SK-N-SH treated with all-trans-retinoic acid at 6 μM for 48 hours (cell line): ENCODE measurements around the gene WEE2.

Source experiments
- ATAC-seq: fragments of 200-7000 bp; cut with Tn5 transposase; 3 replicates; pipeline ENCODE4 v1.9.1; 2020; ENCODE audit warnings: mild to moderate bottlenecking, moderate library complexity
- ARNTL ChIP-seq: fragments of 450-650 bp; formaldehyde crosslinking; IDR thresholded peaks from 2 replicates; pipeline ENCODE4 v1.5.0; 2020; ENCODE audit warnings: low read depth, mild to moderate bottlenecking, moderate library complexity, borderline replicate concordance
- BACH2 ChIP-seq: fragments of 250-450 bp; sonication (Bioruptor Pico); IDR thresholded peaks from 2 replicates; pipeline ENCODE4 v1.9.0; 2021; ENCODE audit warnings: mild to moderate bottlenecking, borderline replicate concordance
- CSDC2 ChIP-seq: fragments of 250-450 bp; sonication (Bioruptor Pico); IDR thresholded peaks from 2 replicates; pipeline ENCODE4 v1.5.0; 2020; ENCODE audit warnings: mild to moderate bottlenecking, moderate library complexity
- ESRRG ChIP-seq: fragments of 250-450 bp; sonication (Bioruptor Pico); IDR thresholded peaks from 2 replicates; pipeline ENCODE4 v1.6.1; 2021; ENCODE audit warnings: mild to moderate bottlenecking
- GLIS3 ChIP-seq: fragments of 250-450 bp; sonication (Bioruptor Pico); IDR thresholded peaks from 2 replicates; pipeline ENCODE4 v1.5.0; 2020; ENCODE audit warnings: mild to moderate bottlenecking, moderate library complexity
- ISL1 ChIP-seq: fragments of 250-450 bp; sonication (Bioruptor Pico); IDR thresholded peaks from 2 replicates; pipeline ENCODE4 v2.1.2; 2022; ENCODE audit warnings: mild to moderate bottlenecking, moderate library complexity
- PPARA ChIP-seq: fragments of 250-450 bp; sonication (Bioruptor Pico); IDR thresholded peaks from 2 replicates; pipeline ENCODE4 v1.5.0; 2020; ENCODE audit warnings: mild to moderate bottlenecking, borderline replicate concordance
- RARB ChIP-seq: fragments of 250-450 bp; sonication (Bioruptor Pico); IDR thresholded peaks from 2 replicates; pipeline ENCODE4 v1.8.0; 2021; ENCODE audit warnings: mild to moderate bottlenecking, moderate library complexity
- TCF4 ChIP-seq: fragments of 250-450 bp; sonication (Bioruptor Pico); IDR thresholded peaks from 2 replicates; pipeline ENCODE4 v1.8.0; 2021; ENCODE audit warnings: mild to moderate bottlenecking, moderate library complexity, borderline replicate concordance
- TOX ChIP-seq: fragments of 250-450 bp; sonication (Bioruptor Pico); IDR thresholded peaks from 2 replicates; pipeline ENCODE4 v1.8.0; 2021; ENCODE audit warnings: mild to moderate bottlenecking, moderate library complexity, borderline replicate concordance
- ZC3H10 ChIP-seq: fragments of 250-450 bp; sonication (Bioruptor Pico); IDR thresholded peaks from 2 replicates; pipeline ENCODE4 v1.5.1; 2021; ENCODE audit warnings: mild to moderate bottlenecking, moderate library complexity
- ZFP3 ChIP-seq: fragments of 250-450 bp; sonication (Bioruptor Pico); IDR thresholded peaks from 2 replicates; pipeline ENCODE4 v1.5.0; 2020; ENCODE audit warnings: mild to moderate bottlenecking, moderate library complexity
- ZFP30 ChIP-seq: fragments of 450-650 bp; formaldehyde crosslinking; IDR thresholded peaks from 2 replicates; pipeline ENCODE4 v1.5.0; 2022; ENCODE audit warnings: mild to moderate bottlenecking, moderate library complexity
- ZNF565 ChIP-seq: fragments of 450-650 bp; formaldehyde crosslinking; conservative IDR thresholded peaks from 2 replicates; pipeline ENCODE4 v1.5.0; 2020; ENCODE audit warnings: low read depth, mild to moderate bottlenecking, moderate library complexity
- ZNF70 ChIP-seq: fragments of 450-650 bp; formaldehyde crosslinking; IDR thresholded peaks from 2 replicates; pipeline ENCODE4 v1.5.0; 2020; ENCODE audit warnings: mild to moderate bottlenecking, moderate library complexity
- ZNF8 ChIP-seq: fragments of 450-650 bp; formaldehyde crosslinking; IDR thresholded peaks from 2 replicates; pipeline ENCODE4 v1.5.0; 2020; ENCODE audit warnings: mild to moderate bottlenecking, moderate library complexity
- TF ChIP-seq, protein P1 (sequence below): fragments of 250-450 bp; sonication (Bioruptor Pico); IDR thresholded peaks from 2 replicates; pipeline ENCODE4 v1.5.1; 2020; ENCODE audit warnings: low read depth, mild to moderate bottlenecking, moderate library complexity
- TF ChIP-seq, protein P2 (sequence below): fragments of 250-450 bp; sonication (Bioruptor Pico); IDR thresholded peaks from 2 replicates; pipeline ENCODE4 v1.5.1; 2021; ENCODE audit warnings: mild to moderate bottlenecking, moderate library complexity
- TF ChIP-seq, protein P3 (sequence below): fragments of 250-450 bp; sonication (Bioruptor Pico); IDR thresholded peaks from 2 replicates; pipeline ENCODE4 v1.5.0; 2020; ENCODE audit warnings: mild to moderate bottlenecking, moderate library complexity
- TF ChIP-seq, protein P4 (sequence below): fragments of 250-450 bp; sonication (Bioruptor Pico); IDR thresholded peaks from 2 replicates; pipeline ENCODE4 v1.8.0; 2020; ENCODE audit warnings: mild to moderate bottlenecking, moderate library complexity, borderline replicate concordance

WEE2 gene

DNA sequence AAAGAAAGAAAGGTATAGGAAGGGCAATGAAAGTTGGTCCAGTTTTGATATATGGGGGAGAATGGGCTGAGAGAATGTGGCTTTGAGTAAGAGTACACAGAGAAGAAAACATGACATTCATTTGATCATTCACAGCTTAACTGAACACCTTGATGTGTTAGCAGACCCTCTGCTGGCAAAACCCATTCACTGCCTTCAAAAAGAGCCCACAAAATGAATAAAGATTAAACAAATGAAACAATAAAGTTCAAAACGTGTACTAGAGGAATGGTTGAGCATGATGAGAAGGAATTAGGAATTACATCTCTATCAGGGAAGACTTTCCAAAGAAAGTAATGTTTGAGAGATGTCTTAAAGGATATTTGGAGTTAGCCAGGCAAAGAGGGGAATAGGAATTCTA is 2.1 kb downstream of the WEE2 start:
- TF ChIP-seq GLIS3 (no peak), BACH2 (CRISPR knock-in tag) (no peak), TOX (CRISPR knock-in tag) (no peak), TCF4 (CRISPR knock-in tag) (no peak), ZNF565 (CRISPR knock-in tag) (no peak), ESRRG (CRISPR knock-in tag) (no peak)
- TF ChIP-seq, protein P1, sequence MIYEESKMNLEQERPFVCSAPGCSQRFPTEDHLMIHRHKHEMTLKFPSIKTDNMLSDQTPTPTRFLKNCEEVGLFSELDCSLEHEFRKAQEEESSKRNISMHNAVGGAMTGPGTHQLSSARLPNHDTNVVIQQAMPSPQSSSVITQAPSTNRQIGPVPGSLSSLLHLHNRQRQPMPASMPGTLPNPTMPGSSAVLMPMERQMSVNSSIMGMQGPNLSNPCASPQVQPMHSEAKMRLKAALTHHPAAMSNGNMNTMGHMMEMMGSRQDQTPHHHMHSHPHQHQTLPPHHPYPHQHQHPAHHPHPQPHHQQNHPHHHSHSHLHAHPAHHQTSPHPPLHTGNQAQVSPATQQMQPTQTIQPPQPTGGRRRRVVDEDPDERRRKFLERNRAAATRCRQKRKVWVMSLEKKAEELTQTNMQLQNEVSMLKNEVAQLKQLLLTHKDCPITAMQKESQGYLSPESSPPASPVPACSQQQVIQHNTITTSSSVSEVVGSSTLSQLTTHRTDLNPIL (CRISPR knock-in tag) = no peak
- TF ChIP-seq, protein P2, sequence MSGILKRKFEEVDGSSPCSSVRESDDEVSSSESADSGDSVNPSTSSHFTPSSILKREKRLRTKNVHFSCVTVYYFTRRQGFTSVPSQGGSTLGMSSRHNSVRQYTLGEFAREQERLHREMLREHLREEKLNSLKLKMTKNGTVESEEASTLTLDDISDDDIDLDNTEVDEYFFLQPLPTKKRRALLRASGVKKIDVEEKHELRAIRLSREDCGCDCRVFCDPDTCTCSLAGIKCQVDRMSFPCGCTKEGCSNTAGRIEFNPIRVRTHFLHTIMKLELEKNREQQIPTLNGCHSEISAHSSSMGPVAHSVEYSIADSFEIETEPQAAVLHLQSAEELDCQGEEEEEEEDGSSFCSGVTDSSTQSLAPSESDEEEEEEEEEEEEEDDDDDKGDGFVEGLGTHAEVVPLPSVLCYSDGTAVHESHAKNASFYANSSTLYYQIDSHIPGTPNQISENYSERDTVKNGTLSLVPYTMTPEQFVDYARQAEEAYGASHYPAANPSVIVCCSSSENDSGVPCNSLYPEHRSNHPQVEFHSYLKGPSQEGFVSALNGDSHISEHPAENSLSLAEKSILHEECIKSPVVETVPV (CRISPR knock-in tag) = no peak
- ATAC-seq = no peak

DNA sequence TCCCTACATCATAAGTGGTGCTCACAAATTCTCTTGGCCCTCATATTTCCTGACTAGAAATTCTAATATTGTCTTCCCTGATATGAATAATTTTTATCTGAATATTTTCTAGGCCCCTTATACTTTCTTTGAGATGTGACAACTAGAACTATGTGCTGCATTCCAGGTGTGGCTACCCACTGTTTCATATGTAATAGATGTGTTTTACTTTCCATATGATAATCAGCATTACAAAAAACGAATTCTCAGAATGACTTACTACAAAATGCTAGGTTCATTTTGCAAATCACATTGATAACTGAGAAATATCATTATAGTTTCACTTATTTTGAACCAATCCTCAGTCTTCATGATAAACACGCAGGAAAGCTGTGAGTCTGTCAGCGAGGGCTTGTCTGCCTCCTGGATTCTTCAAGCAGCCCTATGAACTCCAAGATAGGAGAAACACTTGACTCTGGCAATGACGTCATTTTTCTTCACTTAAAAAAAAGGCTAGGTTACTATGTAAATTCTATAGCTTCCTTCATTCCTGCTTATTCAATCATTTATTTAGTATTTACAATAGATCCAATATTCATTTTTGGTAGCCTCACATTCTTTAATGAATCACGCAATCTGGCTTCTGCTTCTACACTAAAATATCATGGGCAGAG is 4.6 kb downstream of the WEE2 start:
- no peak for ATAC-seq
- TF ChIP-seq ZFP3 (no peak), ISL1 (CRISPR knock-in tag) (no peak), ARNTL (CRISPR knock-in tag) (no peak), CSDC2 (CRISPR knock-in tag) (no peak), GLIS3 (no peak), BACH2 (CRISPR knock-in tag) (no peak), ZNF70 (no peak), PPARA (CRISPR knock-in tag) (no peak), TCF4 (CRISPR knock-in tag) (no peak)
- TF ChIP-seq, protein P2 (CRISPR knock-in tag) = no peak

DNA sequence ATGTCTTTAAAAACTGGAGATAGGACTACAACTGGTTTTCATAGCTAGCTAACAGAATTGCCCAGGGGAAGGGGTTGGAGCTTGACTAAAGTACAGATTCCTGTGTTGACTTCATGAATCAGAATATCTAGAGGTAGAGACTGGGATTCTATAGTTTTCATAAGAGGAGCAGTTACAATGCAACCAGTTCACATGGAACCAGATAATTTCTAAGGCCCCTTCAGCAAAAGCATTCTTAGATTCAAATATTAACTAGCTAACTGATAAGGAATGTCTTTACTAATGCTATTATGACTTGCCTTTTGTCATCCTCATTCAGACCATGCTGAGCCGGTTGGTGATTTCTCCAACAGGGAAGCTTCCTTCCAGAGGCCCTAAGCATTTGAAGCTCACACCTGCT is 5.7 kb downstream of the WEE2 start:
- no peak for TF ChIP-seq TCF4 (CRISPR knock-in tag)
- TF ChIP-seq ARNTL (CRISPR knock-in tag) = no peak
- TF ChIP-seq, protein P3, sequence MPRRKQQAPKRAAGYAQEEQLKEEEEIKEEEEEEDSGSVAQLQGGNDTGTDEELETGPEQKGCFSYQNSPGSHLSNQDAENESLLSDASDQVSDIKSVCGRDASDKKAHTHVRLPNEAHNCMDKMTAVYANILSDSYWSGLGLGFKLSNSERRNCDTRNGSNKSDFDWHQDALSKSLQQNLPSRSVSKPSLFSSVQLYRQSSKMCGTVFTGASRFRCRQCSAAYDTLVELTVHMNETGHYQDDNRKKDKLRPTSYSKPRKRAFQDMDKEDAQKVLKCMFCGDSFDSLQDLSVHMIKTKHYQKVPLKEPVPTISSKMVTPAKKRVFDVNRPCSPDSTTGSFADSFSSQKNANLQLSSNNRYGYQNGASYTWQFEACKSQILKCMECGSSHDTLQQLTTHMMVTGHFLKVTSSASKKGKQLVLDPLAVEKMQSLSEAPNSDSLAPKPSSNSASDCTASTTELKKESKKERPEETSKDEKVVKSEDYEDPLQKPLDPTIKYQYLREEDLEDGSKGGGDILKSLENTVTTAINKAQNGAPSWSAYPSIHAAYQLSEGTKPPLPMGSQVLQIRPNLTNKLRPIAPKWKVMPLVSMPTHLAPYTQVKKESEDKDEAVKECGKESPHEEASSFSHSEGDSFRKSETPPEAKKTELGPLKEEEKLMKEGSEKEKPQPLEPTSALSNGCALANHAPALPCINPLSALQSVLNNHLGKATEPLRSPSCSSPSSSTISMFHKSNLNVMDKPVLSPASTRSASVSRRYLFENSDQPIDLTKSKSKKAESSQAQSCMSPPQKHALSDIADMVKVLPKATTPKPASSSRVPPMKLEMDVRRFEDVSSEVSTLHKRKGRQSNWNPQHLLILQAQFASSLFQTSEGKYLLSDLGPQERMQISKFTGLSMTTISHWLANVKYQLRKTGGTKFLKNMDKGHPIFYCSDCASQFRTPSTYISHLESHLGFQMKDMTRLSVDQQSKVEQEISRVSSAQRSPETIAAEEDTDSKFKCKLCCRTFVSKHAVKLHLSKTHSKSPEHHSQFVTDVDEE (CRISPR knock-in tag) = no peak
- TF ChIP-seq ZNF8 (CRISPR knock-in tag) = no peak
- TF ChIP-seq RARB (CRISPR knock-in tag) = no peak
- TF ChIP-seq, protein P4, sequence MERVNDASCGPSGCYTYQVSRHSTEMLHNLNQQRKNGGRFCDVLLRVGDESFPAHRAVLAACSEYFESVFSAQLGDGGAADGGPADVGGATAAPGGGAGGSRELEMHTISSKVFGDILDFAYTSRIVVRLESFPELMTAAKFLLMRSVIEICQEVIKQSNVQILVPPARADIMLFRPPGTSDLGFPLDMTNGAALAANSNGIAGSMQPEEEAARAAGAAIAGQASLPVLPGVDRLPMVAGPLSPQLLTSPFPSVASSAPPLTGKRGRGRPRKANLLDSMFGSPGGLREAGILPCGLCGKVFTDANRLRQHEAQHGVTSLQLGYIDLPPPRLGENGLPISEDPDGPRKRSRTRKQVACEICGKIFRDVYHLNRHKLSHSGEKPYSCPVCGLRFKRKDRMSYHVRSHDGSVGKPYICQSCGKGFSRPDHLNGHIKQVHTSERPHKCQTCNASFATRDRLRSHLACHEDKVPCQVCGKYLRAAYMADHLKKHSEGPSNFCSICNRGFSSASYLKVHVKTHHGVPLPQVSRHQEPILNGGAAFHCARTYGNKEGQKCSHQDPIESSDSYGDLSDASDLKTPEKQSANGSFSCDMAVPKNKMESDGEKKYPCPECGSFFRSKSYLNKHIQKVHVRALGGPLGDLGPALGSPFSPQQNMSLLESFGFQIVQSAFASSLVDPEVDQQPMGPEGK (CRISPR knock-in tag) = no peak
- TF ChIP-seq ZC3H10 = no peak
- TF ChIP-seq GLIS3 = no peak
- TF ChIP-seq TOX (CRISPR knock-in tag) = no peak
- TF ChIP-seq ZFP30 = no peak
- ATAC-seq = no peak
